ENCODE measurements around the gene DAND5. TPM values are rescaled to one million over a fixed set of nuclear protein-coding genes. Genes with fewer than 3 reads are reported as not detected.

The DAND5 gene
- total and polyA plus RNA-seq, 2 of the 13 experiments (the other 11 are each of a cell fraction or from before 2014, with no cell fraction given), result 0.04 TPM; not detected in 1

DNA sequence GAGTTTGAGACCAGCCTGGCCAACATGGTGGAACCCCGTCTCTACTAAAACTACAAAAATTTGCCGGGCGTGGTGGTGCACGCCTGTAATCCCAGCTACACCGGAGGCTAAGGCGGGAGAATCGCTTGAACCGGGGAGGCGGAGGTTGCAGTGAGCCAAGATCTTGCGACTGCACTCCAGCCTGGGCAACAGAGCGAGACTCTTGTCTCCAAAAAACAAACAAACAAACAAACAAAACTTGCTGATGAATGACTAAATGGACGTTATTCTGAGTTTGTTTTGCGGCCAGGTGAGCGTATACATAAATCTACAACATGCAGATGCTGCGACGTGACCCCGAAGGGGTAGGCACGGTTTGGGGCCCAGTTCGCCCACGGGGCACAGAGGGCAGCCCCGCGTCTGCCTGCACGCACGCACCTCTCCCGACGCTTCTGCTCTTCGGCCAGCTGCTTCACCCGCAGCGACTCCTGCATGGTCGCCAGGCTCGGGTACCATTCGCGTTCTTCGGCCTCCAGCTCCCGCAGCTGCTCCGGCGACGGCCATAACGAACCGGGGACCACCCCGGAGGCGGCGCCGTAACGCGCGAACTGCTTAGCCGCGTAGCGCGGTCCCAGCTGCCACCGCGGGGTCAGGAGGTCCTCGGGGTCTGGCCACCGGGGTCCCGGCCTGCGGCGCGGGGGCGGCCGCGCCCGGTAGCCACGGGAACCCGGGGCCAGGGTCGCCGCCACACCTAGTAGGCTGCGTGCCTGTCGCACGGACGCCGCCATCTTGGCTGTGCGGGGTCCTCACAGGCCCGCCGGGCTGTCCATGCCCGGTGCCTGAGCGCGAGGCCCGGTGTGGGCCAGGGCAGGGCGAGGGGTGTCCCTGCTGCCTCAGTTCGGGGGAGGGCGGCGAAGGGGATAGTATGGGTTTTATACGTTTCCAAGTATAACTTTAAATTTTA lies 12.7 kb upstream of the DAND5 start, which contains the start of gene GADD45GIP1 (continued):
- TF ChIP-seq MTF1 (CRISPR knock-in tag; IDR thresholded peaks at IDR 0.05) (no peak), TBX3 (IDR thresholded peaks at IDR 0.05; ENCODE audit: borderline replicate concordance) (no peak), SAFB2 (CRISPR knock-in tag; IDR thresholded peaks at IDR 0.05; ENCODE audit: borderline replicate concordance, low read depth) (peak; percentile 23; the same call in 1 of the 2 replicates), ZFX (CRISPR knock-in tag; IDR thresholded peaks at IDR 0.05; ENCODE audit: low read depth) (peak; percentile 93), ZNF652 (CRISPR knock-in tag; IDR thresholded peaks at IDR 0.05; ENCODE audit: borderline replicate concordance, low read depth) (no peak), MAF1 (CRISPR knock-in tag; IDR thresholded peaks at IDR 0.05; ENCODE audit: borderline replicate concordance) (no peak), NCOR1 (IDR thresholded peaks at IDR 0.05; ENCODE audit: borderline replicate concordance, low read length) (no peak), ZNF256 (CRISPR knock-in tag; conservative IDR thresholded peaks at IDR 0.05) (no peak), CHD2 (IDR thresholded peaks at IDR 0.05; ENCODE audit: low read depth, low read length) (no peak), EED (CRISPR knock-in tag; IDR thresholded peaks at IDR 0.05) (no peak), ZNF44 (CRISPR knock-in tag; IDR thresholded peaks at IDR 0.05) (peak; percentile 54; the same call in 1 of the 2 replicates), ZNF772 (CRISPR knock-in tag; IDR thresholded peaks at IDR 0.05) (no peak), ZNF543 (CRISPR knock-in tag; IDR thresholded peaks at IDR 0.05) (peak; percentile 47; the same call in 1 of the 2 replicates), DMAP1 (CRISPR knock-in tag; IDR thresholded peaks at IDR 0.05) (peak; percentile 47; the same call in 1 of the 2 replicates)
- TF ChIP-seq, protein P1, sequence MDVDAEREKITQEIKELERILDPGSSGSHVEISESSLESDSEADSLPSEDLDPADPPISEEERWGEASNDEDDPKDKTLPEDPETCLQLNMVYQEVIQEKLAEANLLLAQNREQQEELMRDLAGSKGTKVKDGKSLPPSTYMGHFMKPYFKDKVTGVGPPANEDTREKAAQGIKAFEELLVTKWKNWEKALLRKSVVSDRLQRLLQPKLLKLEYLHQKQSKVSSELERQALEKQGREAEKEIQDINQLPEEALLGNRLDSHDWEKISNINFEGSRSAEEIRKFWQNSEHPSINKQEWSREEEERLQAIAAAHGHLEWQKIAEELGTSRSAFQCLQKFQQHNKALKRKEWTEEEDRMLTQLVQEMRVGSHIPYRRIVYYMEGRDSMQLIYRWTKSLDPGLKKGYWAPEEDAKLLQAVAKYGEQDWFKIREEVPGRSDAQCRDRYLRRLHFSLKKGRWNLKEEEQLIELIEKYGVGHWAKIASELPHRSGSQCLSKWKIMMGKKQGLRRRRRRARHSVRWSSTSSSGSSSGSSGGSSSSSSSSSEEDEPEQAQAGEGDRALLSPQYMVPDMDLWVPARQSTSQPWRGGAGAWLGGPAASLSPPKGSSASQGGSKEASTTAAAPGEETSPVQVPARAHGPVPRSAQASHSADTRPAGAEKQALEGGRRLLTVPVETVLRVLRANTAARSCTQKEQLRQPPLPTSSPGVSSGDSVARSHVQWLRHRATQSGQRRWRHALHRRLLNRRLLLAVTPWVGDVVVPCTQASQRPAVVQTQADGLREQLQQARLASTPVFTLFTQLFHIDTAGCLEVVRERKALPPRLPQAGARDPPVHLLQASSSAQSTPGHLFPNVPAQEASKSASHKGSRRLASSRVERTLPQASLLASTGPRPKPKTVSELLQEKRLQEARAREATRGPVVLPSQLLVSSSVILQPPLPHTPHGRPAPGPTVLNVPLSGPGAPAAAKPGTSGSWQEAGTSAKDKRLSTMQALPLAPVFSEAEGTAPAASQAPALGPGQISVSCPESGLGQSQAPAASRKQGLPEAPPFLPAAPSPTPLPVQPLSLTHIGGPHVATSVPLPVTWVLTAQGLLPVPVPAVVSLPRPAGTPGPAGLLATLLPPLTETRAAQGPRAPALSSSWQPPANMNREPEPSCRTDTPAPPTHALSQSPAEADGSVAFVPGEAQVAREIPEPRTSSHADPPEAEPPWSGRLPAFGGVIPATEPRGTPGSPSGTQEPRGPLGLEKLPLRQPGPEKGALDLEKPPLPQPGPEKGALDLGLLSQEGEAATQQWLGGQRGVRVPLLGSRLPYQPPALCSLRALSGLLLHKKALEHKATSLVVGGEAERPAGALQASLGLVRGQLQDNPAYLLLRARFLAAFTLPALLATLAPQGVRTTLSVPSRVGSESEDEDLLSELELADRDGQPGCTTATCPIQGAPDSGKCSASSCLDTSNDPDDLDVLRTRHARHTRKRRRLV (CRISPR knock-in tag; IDR thresholded peaks at IDR 0.05), result no peak
- TF ChIP-seq, protein P2, sequence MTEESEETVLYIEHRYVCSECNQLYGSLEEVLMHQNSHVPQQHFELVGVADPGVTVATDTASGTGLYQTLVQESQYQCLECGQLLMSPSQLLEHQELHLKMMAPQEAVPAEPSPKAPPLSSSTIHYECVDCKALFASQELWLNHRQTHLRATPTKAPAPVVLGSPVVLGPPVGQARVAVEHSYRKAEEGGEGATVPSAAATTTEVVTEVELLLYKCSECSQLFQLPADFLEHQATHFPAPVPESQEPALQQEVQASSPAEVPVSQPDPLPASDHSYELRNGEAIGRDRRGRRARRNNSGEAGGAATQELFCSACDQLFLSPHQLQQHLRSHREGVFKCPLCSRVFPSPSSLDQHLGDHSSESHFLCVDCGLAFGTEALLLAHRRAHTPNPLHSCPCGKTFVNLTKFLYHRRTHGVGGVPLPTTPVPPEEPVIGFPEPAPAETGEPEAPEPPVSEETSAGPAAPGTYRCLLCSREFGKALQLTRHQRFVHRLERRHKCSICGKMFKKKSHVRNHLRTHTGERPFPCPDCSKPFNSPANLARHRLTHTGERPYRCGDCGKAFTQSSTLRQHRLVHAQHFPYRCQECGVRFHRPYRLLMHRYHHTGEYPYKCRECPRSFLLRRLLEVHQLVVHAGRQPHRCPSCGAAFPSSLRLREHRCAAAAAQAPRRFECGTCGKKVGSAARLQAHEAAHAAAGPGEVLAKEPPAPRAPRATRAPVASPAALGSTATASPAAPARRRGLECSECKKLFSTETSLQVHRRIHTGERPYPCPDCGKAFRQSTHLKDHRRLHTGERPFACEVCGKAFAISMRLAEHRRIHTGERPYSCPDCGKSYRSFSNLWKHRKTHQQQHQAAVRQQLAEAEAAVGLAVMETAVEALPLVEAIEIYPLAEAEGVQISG (CRISPR knock-in tag; IDR thresholded peaks at IDR 0.05), result peak; percentile 69
- TF ChIP-seq, protein P3, sequence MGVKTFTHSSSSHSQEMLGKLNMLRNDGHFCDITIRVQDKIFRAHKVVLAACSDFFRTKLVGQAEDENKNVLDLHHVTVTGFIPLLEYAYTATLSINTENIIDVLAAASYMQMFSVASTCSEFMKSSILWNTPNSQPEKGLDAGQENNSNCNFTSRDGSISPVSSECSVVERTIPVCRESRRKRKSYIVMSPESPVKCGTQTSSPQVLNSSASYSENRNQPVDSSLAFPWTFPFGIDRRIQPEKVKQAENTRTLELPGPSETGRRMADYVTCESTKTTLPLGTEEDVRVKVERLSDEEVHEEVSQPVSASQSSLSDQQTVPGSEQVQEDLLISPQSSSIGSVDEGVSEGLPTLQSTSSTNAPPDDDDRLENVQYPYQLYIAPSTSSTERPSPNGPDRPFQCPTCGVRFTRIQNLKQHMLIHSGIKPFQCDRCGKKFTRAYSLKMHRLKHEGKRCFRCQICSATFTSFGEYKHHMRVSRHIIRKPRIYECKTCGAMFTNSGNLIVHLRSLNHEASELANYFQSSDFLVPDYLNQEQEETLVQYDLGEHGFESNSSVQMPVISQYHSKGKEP (CRISPR knock-in tag; IDR thresholded peaks at IDR 0.05), result no peak
- TF ChIP-seq, protein P4, sequence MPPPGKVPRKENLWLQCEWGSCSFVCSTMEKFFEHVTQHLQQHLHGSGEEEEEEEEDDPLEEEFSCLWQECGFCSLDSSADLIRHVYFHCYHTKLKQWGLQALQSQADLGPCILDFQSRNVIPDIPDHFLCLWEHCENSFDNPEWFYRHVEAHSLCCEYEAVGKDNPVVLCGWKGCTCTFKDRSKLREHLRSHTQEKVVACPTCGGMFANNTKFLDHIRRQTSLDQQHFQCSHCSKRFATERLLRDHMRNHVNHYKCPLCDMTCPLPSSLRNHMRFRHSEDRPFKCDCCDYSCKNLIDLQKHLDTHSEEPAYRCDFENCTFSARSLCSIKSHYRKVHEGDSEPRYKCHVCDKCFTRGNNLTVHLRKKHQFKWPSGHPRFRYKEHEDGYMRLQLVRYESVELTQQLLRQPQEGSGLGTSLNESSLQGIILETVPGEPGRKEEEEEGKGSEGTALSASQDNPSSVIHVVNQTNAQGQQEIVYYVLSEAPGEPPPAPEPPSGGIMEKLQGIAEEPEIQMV (CRISPR knock-in tag; IDR thresholded peaks at IDR 0.05; ENCODE audit: low read depth), result no peak; the same call in 1 of the 2 replicates

Measured in HepG2 (cell line).